Lower leg skin (tissue), 3 donors: ENCODE measurements around the gene POR.

Experiments used
- POLR2A ChIP-seq, 2 donors: fragments of 450-650 bp; IDR thresholded peaks; one replicate each; pipeline ENCODE4 v1.6.1; 2016 to 2017; ENCODE audit warnings: antibody characterized with exemption in 2 of 2, mild to moderate bottlenecking in 1 of 2, moderate library complexity in 1 of 2
- TF ChIP-seq, protein P1 (sequence below), 3 donors: fragments of 450-650 bp; IDR thresholded peaks; one replicate each; pipeline ENCODE4 v1.5.1; 2016; ENCODE audit warnings: antibody characterized with exemption in 3 of 3, mild to moderate bottlenecking in 3 of 3, moderate library complexity in 2 of 3

DNA sequence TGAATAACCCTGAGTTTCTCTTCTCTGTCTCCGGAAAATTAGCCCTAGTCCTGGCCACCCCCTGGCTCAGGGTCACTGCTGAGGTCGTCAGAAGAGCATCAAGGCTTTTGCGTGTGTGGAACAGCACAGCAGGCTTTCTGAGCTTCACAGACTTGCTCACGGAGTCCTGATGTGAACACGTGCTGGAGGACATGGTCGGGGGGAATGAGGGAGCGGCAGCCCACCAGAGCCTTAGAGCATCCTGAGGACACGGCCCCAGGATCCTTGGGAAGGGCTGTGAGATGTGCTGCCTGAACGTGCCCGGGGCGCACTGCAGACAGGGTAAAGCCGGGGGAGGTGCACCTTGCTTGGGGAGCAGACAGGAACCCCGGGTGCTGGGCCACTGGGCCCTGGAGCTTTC is 50.7 kb downstream of the POR start:
- no peak for TF ChIP-seq POLR2A (IDR thresholded peaks at IDR 0.05)
- TF ChIP-seq, protein P1, sequence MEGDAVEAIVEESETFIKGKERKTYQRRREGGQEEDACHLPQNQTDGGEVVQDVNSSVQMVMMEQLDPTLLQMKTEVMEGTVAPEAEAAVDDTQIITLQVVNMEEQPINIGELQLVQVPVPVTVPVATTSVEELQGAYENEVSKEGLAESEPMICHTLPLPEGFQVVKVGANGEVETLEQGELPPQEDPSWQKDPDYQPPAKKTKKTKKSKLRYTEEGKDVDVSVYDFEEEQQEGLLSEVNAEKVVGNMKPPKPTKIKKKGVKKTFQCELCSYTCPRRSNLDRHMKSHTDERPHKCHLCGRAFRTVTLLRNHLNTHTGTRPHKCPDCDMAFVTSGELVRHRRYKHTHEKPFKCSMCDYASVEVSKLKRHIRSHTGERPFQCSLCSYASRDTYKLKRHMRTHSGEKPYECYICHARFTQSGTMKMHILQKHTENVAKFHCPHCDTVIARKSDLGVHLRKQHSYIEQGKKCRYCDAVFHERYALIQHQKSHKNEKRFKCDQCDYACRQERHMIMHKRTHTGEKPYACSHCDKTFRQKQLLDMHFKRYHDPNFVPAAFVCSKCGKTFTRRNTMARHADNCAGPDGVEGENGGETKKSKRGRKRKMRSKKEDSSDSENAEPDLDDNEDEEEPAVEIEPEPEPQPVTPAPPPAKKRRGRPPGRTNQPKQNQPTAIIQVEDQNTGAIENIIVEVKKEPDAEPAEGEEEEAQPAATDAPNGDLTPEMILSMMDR (IDR thresholded peaks at IDR 0.05): no peak
